Fibroblast of skin of left quadriceps (primary cell): ENCODE data around the gene RBM26.

Experiments
- DNase-seq, 2 experiments: peaks; one replicate each; pipeline ENCODE4 v3.0.0-alpha.2; 2013; ENCODE audit warnings: low read depth in 2 of 2

Gene RBM26

DNA sequence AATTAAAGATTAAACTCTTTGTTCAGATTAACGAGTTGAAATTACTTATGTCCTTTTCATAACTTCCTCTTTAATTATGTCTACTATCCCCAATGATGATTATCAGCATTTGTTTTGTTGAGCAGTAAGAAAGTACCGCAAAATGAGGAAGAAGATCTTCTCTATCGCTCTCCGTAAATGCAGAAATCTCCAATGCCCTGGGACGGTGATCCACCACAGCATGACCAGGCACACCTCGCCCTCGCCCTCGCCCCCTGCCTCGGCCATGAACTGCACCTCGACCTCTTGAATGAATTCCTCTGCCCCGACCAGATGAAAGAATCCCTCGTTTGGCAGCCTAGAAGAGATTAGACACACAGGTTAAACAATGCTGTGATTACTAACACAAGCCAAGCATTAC, 69.1 kb downstream of the RBM26 start:
- DNase-seq, result no peak

DNA sequence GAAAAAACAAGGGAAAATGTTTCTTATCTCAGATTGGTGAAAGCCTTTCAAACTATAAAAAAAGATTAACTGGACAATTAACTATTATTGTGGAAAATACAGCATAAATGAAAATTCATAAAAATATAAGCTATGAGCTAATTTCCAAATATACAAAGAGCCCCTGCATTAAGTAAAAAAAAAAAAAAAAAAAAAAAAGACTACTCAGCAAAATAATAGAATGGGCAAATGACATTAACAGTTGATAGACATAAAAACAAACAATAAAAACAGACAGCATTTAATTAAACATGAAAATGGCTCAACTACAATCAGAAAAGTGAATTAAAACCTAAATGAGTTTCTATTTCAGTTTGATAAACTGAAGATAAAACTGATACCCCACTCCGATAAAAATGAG, 77.5 kb downstream of the RBM26 start:
- DNase-seq, result no peak

DNA sequence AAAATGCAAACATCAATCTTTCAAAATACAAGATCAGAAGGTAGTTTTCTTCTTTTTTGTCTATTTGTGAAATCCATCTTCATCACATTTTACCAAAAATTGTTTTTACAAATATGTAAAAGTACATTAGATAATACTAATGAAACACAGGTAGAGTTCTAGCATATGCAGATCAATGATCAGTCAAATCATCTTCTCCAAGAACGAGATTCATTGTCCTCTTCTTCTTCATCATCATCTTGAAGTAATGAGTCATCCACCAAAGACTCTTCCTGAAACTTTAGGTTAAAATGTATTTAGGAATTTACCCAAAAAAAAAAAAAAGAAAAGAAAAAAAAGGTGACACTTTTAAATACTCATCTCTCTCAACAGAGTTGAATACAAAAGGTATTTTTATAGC, 85.6 kb downstream of the RBM26 start:
- DNase-seq, result no peak

DNA sequence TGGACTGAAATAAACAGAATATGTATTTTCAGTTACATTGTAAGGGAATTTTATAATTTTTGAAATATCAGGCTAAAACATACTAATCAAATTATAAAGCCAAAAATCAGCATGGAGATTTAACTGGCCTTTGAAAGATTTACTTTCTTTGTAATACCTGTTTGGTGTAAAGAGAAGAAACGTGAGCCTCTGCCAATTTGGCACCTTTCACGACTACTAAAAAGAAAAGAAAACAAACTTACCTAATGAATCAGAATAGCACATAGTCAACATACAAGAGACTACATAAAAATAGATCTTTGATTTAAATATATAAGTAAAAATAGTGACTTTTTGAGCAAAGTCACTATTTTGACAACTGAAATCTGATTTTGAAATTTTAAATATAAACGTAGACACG, 87.4 kb downstream of the RBM26 start:
- no peak for DNase-seq

DNA sequence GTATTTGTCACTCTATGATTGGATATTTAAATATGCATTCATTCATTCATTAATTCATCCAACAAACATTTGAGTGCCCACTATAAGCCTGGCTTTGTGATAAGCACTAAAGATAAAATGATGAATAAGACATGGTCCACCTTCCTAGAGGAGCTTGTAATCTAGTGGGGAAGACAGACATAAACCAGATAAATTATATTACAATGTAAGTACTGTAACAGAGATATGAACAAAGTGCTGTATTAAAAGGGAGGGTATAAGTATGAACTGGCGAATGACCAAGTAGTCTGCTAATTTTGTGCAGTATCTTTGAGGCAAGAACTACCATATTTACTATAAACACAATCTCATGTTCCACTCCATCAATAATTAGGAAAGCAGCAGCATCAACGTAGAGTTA, 88.2 kb downstream of the RBM26 start:
- DNase-seq, result no peak

DNA sequence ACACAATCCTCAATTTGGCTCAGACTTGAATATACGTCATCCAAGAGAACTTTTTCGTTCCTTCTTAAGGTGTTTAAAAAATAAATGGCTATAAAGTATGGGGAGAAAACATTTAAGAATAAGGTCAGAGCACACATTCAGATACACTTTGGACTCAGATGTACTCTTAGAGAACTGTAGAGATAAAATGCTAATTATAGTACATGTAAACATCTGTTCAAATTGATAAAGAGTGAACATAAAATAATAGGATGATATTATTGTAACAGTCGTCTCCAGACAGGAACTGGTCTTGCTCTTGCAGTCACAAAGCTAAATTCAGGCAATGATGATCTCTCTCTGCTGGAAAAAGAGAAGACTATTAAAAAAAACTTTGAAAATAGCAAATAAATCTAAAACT, 91.4 kb downstream of the RBM26 start:
- no peak for DNase-seq

DNA sequence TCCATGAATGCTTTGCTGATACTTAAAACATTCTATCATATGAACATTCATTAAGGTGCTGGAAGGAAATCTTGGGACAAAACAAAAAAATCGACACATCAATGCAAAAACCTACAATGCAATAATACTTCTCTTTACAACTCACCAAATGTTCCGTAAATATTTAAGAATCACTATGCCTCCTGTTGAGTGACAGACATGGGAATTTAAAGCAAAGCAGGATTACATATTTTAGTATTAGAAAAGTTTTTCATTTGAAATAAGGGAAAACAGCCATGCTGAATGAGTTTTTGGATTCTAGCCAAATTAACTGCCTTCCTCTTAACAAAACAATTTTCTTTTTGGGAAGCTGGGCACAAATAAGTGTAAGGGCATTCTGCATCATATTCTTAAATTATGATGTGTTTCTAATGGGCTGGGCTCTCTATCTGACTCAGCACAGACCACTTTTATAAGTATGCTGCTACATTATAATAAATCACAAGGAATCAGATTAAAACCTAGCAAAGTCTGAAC, 93.7 kb downstream of the RBM26 start:
- no peak for DNase-seq

DNA sequence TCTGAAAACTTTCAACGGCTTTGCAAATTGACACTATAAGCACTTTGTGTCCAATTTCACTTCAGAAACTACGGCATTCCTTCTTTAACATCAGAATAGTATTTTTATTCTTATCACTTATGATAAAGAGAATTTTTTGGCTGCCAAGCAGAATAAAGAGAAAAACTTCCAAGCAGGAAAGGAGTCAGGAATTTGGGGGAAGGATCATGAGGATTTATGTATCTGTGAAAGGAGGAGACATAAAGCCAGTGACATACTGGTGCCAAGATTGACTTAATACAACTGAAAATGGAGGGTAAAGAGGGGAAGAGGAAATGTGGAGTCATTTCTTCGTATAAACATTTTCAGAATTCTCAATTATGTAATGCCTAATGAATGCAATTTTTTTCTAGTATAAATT, 94.7 kb downstream of the RBM26 start:
- peak; percentile 3 to 4 for DNase-seq

DNA sequence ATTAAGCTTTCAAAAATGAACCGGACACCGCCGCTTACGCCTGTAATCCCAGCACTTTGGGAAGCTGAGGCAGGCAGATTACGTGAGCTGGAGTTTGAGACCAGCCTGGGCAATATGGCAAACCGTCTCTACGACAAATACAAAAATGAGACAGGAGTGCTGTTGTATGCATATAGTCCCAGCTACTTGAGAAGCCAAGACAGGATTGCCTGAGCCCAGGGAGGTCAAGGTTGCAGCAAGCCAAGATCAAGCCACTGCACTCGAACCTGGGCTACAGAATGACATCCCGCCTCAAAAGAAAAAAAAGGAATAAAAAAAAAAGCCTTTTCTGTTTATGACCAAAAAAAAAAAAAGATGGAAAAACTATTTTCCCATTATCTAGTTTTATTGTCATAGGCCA, 96.4 kb downstream of the RBM26 start:
- DNase-seq, result no peak

DNA sequence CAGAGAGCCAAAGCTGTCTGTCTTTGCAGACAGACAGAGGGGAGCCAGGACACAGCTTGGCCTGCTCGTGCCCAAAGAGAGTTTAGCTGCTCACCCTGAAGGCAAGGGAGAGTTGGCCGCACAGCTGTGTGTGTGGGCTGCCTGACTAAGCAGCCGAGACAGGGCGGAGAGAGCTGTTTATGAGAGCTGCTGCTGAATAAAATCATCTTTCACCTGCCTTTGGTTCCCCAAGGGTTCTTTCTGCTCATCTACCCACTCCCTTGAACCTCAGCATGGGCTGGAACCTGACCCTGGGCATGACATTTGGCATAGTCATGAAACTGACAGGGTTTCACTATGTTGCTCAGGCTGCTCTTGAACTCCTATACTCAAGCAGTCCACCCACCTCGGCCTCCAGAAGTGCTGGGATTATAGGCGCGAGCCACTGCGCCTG, 98.2 kb downstream of the RBM26 start:
- DNase-seq, result no peak

DNA sequence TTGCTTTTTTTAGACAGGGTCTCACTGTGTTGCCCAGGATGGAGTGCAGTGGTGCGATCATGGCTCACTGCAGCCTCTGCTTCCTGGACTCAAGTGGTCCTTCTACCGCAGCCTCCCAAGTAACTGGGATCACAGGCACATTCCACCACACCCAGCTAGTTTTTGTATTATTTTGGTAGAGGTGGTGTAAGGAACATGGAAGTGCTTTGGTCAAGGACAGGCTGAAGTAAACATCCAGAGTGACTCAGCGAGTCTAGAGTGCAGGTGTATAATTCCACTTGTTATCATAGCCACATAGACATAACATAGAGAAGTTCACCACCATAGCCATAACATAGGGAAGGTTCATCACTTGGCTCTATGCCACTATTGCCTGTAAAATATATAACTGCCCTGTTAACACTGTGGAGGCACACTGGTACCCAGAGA, 98.6 kb downstream of the RBM26 start:
- no peak for DNase-seq

DNA sequence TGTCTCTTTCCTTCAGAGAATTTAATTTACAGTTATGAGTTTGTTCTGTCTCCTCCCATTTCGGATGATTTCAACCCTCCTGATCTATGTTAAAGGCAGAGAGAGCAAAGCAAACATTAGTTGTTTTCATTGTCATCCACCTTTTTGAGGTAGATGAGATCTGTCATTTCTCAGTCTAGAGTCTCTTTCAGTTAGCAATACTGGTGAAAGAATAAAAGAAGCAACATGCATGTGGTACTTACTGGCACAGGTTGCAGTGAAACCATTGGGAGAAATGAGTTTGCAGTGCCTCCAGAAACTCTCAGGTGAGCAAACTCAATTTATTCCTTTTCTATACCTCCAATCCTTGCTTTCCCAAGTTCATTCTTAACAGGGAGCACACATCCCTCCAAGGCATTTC, 99.4 kb downstream of the RBM26 start:
- no peak for DNase-seq

DNA sequence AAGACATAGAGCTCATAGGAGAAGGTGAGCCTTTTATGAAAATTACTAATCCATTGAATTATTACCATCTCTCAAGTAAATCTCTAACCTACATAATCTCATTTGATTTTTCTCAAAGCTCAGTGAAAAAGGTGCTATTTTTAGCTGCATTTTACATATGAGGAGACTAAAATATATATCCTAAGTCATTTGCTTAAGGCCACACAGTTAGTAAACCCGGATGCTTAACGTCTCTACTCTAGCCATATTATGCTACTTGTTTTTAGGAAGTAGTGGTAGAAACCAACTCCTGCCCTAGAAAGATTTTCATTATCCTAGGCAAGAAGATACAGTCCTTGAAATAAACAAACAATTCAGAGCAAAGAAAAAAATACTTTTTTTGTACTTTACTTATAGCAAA, 108.9 kb downstream of the RBM26 start:
- no peak for DNase-seq

DNA sequence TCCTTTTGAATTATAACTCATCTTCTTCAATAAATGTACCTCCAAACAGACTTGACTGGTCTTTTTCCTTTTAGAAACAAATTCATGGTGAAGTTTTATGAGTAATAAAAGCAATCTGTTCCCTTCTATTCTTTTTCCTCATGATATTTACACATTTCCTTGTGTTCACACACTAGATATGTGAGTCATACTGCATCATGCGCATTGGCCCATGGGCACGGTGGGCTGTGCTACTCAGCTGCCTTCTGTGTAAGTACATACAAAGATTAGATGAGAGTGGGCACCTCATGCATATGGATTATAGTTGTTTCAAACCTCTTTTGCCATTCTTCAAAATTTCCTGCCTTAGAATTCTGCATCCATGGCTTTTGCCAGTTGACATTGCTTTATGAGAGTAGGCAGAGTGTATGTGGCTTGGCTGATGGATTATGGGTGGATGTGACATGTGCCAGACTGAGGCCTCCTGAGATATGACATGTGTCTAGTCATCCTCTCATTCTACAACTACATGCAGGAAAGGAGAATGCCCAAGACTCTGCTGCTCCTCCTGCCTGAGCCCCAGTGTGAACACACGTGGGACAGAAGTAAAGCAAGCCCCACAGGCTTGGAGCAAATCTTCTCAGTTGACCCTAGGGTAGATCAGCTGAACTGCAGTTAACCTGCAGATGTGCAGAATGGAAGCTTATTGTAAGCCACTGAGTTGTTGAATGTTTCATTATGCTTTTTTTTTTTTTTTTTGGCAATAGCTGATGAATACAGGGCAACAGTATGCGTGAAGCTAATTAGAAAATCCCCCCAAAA, 109.9 kb downstream of the RBM26 start:
- DNase-seq, result no peak

DNA sequence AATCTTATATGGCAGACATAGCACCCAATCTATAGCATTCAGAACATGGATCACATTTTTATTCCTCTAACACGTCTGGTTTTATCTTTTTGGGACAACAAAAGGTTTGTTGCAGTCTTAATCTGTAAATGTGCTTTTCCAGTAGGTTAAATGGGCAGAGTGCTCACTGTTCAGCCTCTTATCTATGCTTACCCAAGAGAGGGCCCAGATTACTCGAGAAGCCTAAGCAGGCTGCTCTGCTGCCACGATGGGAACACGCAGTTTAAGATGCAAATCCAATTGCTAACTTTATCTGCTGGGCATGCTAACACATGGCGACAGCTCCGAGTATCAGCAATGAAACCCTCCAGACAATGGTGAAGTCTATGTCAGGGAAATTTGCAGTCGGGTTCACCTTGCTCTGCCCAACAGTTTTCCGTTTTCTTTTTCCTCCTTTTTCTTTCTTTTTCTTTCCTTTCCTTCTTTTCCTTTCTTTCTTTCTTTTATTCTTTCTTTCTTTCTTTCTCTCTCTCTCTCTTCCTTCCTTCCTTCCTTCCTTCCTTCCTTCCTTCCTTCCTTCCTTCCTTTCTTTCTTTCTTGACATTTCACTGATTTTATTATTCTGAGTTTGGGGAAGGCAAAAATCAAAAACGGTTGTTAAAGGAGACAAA, 115.3 kb downstream of the RBM26 start:
- no peak for DNase-seq

DNA sequence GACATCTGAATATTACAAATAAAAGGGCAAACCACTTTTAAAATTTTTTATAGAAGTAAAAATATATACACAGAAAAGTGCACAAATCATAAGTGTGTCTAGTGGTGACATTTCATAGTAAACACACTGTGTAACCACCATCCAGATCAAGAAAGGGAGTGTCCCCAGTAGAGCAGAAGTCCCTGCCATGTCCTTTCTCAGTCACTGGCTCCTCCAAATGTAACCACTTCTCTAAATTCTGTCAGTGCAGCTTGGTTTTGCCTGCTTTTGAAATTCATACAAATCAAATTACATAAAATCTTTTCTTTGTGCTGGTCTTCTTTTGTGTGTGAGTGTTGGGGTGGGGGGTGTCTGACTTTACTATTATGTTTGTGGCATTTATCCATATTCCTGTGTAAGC, 116.5 kb downstream of the RBM26 start:
- no peak for DNase-seq

DNA sequence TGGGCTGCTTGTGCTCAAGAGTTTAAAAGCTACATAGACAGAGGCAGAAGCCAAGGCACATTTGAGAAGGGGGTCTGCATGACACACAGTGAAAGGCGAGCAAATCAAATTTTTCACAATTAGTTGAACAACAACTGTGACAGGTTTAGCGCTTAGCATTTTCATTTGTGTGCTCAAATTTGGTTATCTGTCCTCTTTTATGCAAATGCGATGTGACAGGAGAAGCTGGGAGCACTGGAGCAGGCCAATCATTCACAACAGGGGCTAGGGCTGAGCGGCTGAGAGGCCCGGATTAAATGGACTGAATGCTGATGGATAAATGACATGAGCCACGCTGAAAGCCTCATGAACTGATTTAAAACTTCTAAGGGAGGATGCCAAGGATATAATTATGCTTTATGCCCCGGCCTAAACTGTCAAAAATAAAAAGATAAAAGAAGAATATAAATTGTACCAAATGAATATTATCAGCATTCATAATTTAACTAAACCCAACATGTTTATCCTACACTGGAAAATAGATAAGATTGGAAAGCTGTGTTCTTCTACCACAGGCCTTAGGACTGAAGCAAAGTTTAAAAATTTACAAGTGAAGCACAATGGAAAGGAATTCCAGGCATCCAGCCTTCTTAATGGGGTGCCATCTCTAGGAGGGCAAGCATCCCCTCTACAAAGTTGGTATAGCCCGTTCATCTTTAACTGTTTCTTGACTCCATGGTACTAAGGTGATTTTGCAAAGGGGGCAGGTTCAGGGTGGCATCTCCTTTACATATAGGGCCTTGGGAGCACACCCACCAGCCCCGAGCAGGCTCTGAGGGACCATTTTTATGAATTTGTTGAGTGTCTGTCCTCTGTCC, 117.9 kb downstream of the RBM26 start:
- DNase-seq, result no peak

DNA sequence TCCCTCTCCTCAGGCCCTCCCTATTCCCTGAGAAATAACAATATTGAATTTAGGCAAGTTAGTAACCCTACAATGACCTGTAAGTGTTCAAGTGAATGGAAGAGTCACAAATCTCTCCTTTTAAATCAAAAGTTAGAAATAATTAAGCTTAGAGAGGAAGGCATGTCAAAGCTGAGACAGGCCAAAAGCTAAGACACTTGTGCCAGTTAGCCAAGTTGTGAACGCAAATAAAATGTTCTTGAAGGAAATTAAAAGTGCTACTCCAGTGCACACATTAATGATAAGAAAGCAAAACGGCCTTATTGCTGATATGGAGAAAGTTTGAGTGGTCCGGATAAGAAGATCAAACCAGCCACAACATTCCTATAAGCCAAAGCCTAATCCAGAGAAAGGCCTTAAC, 120.9 kb downstream of the RBM26 start:
- DNase-seq, result no peak

DNA sequence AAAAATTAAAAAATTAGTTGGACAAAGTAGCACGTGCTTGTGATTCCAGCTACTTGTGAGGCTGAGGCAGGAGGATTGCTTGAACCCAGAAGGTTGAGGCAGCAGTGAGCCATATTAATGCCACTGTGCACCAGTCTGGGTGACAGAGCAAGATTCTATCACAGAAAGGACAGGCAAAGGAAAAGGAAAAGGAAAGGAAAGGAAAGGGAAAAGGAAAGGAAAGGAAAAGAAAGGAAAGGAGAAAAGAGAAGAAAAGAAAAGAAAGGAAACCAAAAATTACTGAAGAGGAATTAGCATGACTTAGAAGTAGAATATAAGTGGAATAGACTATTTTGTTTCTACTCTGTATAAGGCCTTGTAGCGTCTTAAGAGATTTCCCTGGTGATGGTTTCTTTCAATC, 122.3 kb downstream of the RBM26 start:
- DNase-seq, result no peak

DNA sequence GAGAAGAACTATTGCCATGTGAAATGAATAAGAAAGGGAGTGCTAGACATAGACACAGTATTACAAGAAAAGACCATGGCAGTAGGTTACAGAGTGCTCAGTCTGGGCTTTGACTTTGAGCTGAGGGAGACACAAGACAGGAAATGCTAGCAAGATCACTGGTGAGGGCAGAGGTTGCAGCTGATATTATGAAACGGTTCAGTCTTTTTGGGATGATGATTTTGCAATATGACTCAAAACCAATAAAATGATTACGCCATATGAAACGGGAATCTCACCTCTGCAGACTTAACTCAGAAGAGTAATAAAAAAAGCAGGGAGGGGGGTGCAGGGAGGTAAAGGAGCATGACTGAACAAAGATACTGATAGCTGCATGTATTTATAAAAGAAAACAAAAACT, 123.1 kb downstream of the RBM26 start:
- DNase-seq, result no peak

DNA sequence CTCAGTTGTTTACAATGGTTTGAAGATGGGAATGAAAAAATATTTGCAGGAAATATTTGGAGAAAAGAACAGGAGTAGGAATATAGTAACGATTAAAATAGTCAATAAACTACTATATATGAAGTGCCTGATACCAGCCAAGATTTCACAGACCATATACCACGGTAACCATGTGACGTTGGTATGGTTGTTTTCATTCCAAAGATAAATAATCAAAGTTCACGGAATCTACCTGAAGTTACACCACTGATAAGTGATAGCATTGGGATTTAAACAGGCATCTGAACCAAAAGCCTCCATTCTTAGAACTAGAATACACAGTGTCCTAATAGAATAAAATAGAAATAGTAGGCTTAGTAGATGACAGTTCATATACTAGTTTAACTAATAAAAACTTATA, 123.5 kb downstream of the RBM26 start:
- DNase-seq, result no peak

DNA sequence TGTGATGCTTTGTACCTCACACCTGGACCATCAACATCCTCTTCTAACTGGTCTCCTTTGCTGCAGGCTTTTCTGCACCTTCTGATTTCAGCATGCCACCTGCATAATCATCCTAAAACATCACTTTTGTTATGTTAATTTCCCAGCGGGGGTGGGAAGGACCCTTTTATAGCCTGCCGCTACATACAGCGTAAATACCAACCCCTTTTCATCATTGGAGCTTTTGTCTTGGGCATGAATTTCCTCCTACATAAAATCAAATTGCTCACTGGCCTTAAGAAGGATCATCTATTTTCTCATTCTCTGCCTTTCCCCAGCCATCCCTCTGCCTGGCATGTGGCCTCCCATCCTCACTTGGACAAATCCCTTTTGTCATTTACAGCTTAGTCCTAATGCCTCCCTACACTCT, 124.7 kb downstream of the RBM26 start:
- DNase-seq, result no peak
